KMS-11 (cell line): ENCODE results near the gene TMEM59L.

Source experiments
- H2AFZ ChIP-seq: fragments of 200-600 bp; sonication (generic); 2 replicates; pipeline ENCODE4 v1.6.1; 2016; ENCODE audit warnings: antibody characterized with exemption, mixed run types, low read depth
- H3K27ac ChIP-seq: fragments of 200-600 bp; sonication (generic); 2 replicates; pipeline ENCODE4 v1.6.1; 2016; ENCODE audit warnings: mild to moderate bottlenecking, mixed run types
- H3K27me3 ChIP-seq: fragments of 200-600 bp; sonication (generic); 2 replicates; pipeline ENCODE4 v1.6.1; 2017; ENCODE audit warnings: mild to moderate bottlenecking, low read depth, mixed run types, moderate library complexity; ENCODE audit not compliant: insufficient read depth
- H3K36me3 ChIP-seq: fragments of 200-600 bp; sonication (generic); 2 replicates; pipeline ENCODE4 v1.6.1; 2017; ENCODE audit warnings: mild to moderate bottlenecking, mixed run types; ENCODE audit not compliant: insufficient read depth
- H3K4me1 ChIP-seq: fragments of 200-600 bp; sonication (generic); 2 replicates; pipeline ENCODE4 v1.6.1; 2016; ENCODE audit warnings: mild to moderate bottlenecking, low read depth, mixed run types; ENCODE audit not compliant: poor library complexity, severe bottlenecking
- H3K4me2 ChIP-seq: fragments of 200-600 bp; sonication (generic); 2 replicates; pipeline ENCODE4 v1.7.0; 2016; ENCODE audit warnings: mild to moderate bottlenecking, mixed run types
- H3K4me3 ChIP-seq: fragments of 200-600 bp; sonication (generic); IDR thresholded peaks from 2 replicates; pipeline ENCODE4 v1.6.1; 2017; ENCODE audit warnings: low read depth, low read length, mixed read lengths; ENCODE audit not compliant: insufficient read depth
- H3K79me2 ChIP-seq: fragments of 200-600 bp; sonication (generic); 2 replicates; pipeline ENCODE4 v1.6.1; 2016; ENCODE audit warnings: low read depth, mixed run types; ENCODE audit not compliant: insufficient read depth
- H3K9ac ChIP-seq: fragments of 200-600 bp; sonication (generic); 2 replicates; pipeline ENCODE4 v1.6.1; 2016; ENCODE audit warnings: mild to moderate bottlenecking, mixed run types
- H4K20me1 ChIP-seq: fragments of 200-600 bp; sonication (generic); 2 replicates; pipeline ENCODE4 v1.6.1; 2016; ENCODE audit warnings: mild to moderate bottlenecking, mixed run types; ENCODE audit not compliant: insufficient read depth
- TF ChIP-seq, protein P1 (sequence below): fragments of 200-600 bp; sonication (generic); conservative IDR thresholded peaks from 2 replicates; pipeline ENCODE4 v1.6.1; 2017; ENCODE audit warnings: low read depth, mild to moderate bottlenecking, antibody characterized with exemption, low read length, moderate library complexity, mixed read lengths

TMEM59L gene

DNA sequence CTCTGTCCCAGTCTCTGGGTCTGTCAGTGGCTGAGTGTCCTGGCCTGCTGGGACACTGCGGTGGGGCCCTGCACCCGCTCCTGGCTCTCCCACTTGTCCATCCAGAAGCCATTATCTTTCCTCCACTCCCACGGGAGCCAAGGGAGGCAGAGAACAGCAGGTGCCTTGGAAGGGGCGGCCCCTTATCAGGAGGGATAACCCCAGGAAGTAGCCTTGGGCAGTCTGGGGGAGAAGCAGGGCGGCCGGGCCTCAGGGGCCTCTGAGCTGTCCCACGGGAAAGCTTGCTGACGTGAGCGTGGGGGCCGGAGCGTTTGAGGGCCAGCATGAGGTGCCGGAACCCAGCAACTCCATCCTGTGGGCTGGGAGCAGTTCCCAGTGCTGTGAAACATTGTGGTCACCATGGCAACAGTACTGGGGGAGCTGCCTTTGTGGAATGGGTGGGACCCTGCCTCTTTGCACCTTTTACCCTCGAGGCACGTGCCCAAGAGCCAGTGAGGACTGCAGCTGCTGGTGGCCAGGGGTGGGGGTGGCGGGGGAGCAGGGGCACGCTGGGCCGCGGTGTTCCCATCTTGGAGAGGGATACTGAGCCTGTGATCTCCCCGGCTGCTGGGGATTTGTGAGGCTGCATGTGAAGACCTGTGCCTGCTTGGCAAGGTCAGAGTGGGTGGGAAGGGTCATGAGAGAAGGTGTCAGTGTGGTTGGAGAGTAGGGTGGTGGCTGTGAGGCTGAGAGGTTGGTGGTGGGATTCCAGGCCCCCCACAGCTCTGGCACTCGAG, 45.1 kb downstream of the TMEM59L start:
- Histone ChIP-seq H3K9ac (no peak overlapping the region), H3K27ac (no peak overlapping the region), H3K4me1 (no peaks in the 10 kb centered on the region), H3K79me2 (no peaks in the 10 kb centered on the region), H3K4me2 (no peak overlapping the region), H4K20me1 (no peaks in the 10 kb centered on the region), H3K36me3 (no peaks in the 10 kb centered on the region), H3K27me3 (no peaks in the 10 kb centered on the region), H3K4me3 (no peak overlapping the region), H2AFZ (no peak overlapping the region)
- TF ChIP-seq, protein P1, sequence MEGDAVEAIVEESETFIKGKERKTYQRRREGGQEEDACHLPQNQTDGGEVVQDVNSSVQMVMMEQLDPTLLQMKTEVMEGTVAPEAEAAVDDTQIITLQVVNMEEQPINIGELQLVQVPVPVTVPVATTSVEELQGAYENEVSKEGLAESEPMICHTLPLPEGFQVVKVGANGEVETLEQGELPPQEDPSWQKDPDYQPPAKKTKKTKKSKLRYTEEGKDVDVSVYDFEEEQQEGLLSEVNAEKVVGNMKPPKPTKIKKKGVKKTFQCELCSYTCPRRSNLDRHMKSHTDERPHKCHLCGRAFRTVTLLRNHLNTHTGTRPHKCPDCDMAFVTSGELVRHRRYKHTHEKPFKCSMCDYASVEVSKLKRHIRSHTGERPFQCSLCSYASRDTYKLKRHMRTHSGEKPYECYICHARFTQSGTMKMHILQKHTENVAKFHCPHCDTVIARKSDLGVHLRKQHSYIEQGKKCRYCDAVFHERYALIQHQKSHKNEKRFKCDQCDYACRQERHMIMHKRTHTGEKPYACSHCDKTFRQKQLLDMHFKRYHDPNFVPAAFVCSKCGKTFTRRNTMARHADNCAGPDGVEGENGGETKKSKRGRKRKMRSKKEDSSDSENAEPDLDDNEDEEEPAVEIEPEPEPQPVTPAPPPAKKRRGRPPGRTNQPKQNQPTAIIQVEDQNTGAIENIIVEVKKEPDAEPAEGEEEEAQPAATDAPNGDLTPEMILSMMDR: no peak

DNA sequence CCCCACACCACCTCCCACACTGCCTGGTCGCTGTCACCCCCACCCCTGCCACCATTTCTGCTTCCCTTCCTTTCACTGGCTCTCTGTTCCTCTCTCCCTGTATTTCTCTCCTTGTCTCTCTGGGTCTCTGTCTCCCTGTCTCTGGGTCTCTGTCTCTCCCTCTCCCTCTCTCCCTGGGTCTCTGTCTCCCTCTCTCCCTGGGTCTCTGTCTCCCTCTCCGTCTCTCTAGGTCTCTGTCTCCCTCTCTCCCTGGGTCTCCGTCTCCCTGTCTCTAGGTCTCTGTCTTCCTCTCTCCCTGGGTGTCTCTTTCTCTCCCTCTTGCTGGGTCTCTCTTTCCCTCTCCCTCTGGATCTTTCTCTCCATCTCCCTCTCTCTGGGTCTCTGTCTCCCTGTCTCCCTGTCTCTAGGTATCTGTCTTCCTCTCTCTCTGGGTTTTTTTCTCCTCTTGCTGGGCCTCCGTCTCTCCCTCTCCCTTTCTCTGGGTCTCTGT, 45.7 kb downstream of the TMEM59L start:
- Histone ChIP-seq H3K27ac (no peak overlapping the region), H3K27me3 (no peaks in the 10 kb centered on the region), H3K9ac (no peak overlapping the region), H3K79me2 (no peaks in the 10 kb centered on the region), H3K36me3 (no peaks in the 10 kb centered on the region), H3K4me3 (no peak overlapping the region), H3K4me2 (no peak overlapping the region), H3K4me1 (no peaks in the 10 kb centered on the region), H4K20me1 (no peaks in the 10 kb centered on the region), H2AFZ (no peak overlapping the region)
- TF ChIP-seq, protein P1: no peak

DNA sequence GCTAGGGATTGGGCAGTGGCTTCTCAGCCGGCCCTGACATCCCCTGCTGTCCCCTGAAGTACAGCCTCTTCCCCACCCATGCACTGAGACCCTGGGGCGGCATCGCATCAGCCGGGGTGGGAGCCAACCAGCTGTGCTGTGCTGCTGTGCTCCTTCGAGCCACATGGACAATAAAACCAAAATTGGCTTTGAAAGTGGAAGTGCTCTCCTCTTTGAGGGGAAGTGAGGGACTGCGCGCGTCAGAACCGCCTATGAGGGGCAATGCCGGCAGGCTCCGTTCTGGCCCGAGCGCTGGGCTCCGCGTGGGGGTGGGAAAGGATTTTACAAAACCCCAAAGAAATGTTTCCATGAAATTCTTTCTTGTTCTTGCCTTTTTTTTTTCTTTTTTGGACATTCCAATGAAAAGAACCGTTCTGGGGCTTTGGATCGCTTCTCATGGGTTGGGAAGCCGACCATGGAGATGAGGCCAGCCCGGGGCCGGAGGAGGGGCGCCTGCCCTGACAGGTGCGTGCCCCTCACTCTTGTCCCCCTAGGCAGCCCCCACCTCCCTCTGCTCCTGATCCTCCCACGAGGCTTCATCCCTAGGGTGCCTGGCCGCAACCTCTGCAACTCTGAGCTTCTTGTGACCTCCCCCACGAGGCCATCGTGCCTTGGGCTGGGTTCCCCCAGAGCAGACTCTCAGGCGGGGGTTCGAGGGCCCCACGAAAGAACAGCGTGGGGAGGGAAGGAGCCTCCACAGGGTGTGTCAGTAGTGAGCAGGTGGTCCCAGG, 46.8 kb downstream of the TMEM59L start:
- H3K9ac ChIP-seq: no peak overlapping the region
- H4K20me1 ChIP-seq: no peaks in the 10 kb centered on the region
- no peak overlapping the region for H3K4me3 ChIP-seq
- no peaks in the 10 kb centered on the region for H3K4me1 ChIP-seq
- H3K27ac ChIP-seq: no peak overlapping the region
- no peak overlapping the region for H2AFZ ChIP-seq
- no peaks in the 10 kb centered on the region for H3K79me2 ChIP-seq
- H3K4me2 ChIP-seq: no peak overlapping the region
- TF ChIP-seq, protein P1: no peak
- H3K27me3 ChIP-seq: no peaks in the 10 kb centered on the region
- no peaks in the 10 kb centered on the region for H3K36me3 ChIP-seq

DNA sequence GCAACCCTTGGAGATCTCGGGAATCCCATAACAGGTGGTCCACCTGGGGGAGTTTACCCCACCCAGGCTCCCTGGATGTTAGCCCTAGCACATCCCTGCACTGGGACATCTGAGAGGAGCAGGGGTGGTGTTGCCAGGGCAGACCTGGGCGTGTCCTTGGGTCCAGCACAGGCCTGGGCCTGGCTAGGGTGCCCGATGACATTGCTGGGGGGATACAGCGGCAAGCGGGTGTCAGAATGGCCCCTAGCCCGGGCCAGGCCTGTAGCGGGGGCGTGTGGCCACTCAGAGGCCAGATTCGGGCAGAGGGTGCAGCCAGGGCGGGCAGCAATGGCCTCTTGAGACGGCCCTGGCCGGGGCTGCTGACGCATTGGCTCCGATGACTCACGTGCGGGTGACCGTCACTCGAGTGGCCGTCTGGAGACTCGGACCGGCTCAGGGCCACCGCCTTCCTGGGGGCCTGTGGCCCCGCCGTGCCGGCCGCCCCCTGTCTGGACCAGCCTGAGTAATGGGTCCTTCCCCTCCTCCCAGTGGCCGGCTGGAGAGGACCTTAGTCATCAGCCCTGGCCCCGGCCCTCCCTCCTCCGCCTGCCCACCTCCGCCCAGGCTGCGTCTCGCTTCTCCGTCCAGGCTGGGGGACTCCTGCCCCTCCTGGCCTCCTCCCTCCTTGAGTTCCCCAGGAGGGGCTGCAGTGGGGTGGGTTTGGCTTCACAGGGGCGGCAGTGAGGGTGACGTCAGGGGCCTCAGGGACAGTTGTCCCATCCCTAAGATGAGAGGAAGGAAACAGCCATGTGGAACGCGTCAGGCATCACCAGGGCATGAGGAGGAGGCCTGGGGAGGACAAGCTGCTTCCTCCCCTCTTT, 47.6 kb downstream of the TMEM59L start:
- Histone ChIP-seq H3K4me1 (no peaks in the 10 kb centered on the region), H3K4me3 (no peak overlapping the region), H4K20me1 (no peaks in the 10 kb centered on the region), H3K36me3 (no peaks in the 10 kb centered on the region), H2AFZ (no peak overlapping the region), H3K27ac (no peak overlapping the region), H3K9ac (no peak overlapping the region), H3K4me2 (no peak overlapping the region), H3K79me2 (no peaks in the 10 kb centered on the region), H3K27me3 (no peaks in the 10 kb centered on the region)
- TF ChIP-seq, protein P1: no peak
